ENCODE data around the gene ANXA1. TPM values are rescaled to one million over a fixed set of nuclear protein-coding genes. Genes with fewer than 3 reads are reported as not detected.
A peak's percentile ranks its signal among the peaks of the same experiment; 100 is the strongest.

The ANXA1 gene
- total RNA-seq, 3 donors from 2014 or later: 12.8 to 69.3 (median 53.1) TPM

GRCh38 chr9:73121375-73121935, 30.2 kb upstream of the ANXA1 start:
- no peak for TF ChIP-seq CTCF (IDR thresholded peaks at IDR 0.05)
- Histone ChIP-seq H3K4me3 (no peak overlapping the region), H3K36me3 (ENCODE audit: low read depth) (no peaks in the 10 kb centered on the region), H3K4me1 (ENCODE audit: low read depth) (no peaks in the 10 kb centered on the region), H3K9me3 (no peaks in the 10 kb centered on the region)
- ATAC-seq: no peak
- no peak for DNase-seq
- intact Hi-C loops (cut with DNase I, micrococcal nuclease): no loop called here

GRCh38 chr9:73125651-73126050, 26.0 kb upstream of the ANXA1 start:
- no peak for TF ChIP-seq CTCF (IDR thresholded peaks at IDR 0.05)
- intact Hi-C loops (cut with DNase I, micrococcal nuclease): no loop called here
- Histone ChIP-seq H3K4me3 (no peak overlapping the region), H3K36me3 (ENCODE audit: low read depth) (no peaks in the 10 kb centered on the region), H3K4me1 (ENCODE audit: low read depth) (no peaks in the 10 kb centered on the region), H3K9me3 (no peaks in the 10 kb centered on the region)
- no peak for ATAC-seq
- DNase-seq: no peak

GRCh38 chr9:73129941-73130685, 21.6 kb upstream of the ANXA1 start:
- intact Hi-C loops (cut with DNase I, micrococcal nuclease): no loop called here
- no peaks in the 10 kb centered on the region for H3K9me3 ChIP-seq

GRCh38 chr9:73131461-73131860, 20.2 kb upstream of the ANXA1 start:
- intact Hi-C loops (cut with DNase I, micrococcal nuclease): no loop called here
- H3K4me3 ChIP-seq: no peak overlapping the region

More at GRCh38 chr9:73129941-73130685, 21.6 kb upstream of the ANXA1 start:
- DNase-seq (no peak), ATAC-seq (no peak)
- Histone ChIP-seq H3K36me3 (ENCODE audit: low read depth) (no peaks in the 10 kb centered on the region), H3K4me3 (no peak overlapping the region), H3K4me1 (ENCODE audit: low read depth) (no peaks in the 10 kb centered on the region)
- TF ChIP-seq CTCF (IDR thresholded peaks at IDR 0.05): no peak

GRCh38 chr9:73132034-73132776, 19.5 kb upstream of the ANXA1 start:
- Histone ChIP-seq H3K4me3 (no peak overlapping the region), H3K9me3 (no peaks in the 10 kb centered on the region), H3K4me1 (ENCODE audit: low read depth) (no peaks in the 10 kb centered on the region), H3K36me3 (ENCODE audit: low read depth) (no peaks in the 10 kb centered on the region)
- no peak for TF ChIP-seq CTCF (IDR thresholded peaks at IDR 0.05)
- ATAC-seq: peak; percentile 94
- peak; percentile 61 to 74 (median 69) for DNase-seq
- intact Hi-C loops (cut with DNase I, micrococcal nuclease): no loop called here

More at GRCh38 chr9:73131461-73131860, 20.2 kb upstream of the ANXA1 start:
- DNase-seq (no peak), ATAC-seq (no peak)
- H3K4me1 ChIP-seq (ENCODE audit: low read depth): no peaks in the 10 kb centered on the region
- no peak for TF ChIP-seq CTCF (IDR thresholded peaks at IDR 0.05)
- no peaks in the 10 kb centered on the region for H3K9me3 ChIP-seq
- H3K36me3 ChIP-seq (ENCODE audit: low read depth): no peaks in the 10 kb centered on the region
